ENCODE data around the gene USP24. TPM values are rescaled to one million over a fixed set of nuclear protein-coding genes. Genes with fewer than 3 reads are reported as not detected.

USP24 gene
- total and polyA plus RNA-seq, 2 donors (not counting 3 experiments of a cell fraction or from before 2014, with no cell fraction given): 8.2 to 30.0 TPM

DNA sequence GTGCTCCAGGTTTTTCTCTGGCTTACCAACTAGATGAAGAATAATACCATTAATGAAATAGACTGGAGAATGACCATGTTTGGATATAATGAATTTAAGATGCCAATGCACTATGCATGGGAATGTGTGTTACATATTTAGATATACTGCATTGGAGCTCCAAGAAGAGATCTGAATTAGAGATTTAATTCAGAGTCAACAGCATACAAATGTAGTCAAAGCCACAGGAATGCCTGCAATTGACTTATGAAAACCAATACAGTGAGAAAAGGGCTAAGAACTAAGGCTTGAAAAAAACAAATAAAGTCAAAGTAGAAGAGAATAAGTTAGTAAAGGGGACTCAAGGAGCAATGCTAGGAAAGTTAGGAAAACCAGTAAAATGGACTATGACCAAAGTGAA, 59.1 kb downstream of the USP24 start:
- no peak for TF ChIP-seq POLR2AphosphoS5 (IDR thresholded peaks at IDR 0.05; ENCODE audit: insufficient read depth, low read depth, low read length)
- TF ChIP-seq JUN (IDR thresholded peaks at IDR 0.05; ENCODE audit: borderline replicate concordance, insufficient read depth, insufficient read length, low read depth): no peak
- TF ChIP-seq EZH2 (IDR thresholded peaks at IDR 0.05; ENCODE audit: borderline replicate concordance, low read depth, low read length, severe bottlenecking): no peak
- TF ChIP-seq, protein P1, sequence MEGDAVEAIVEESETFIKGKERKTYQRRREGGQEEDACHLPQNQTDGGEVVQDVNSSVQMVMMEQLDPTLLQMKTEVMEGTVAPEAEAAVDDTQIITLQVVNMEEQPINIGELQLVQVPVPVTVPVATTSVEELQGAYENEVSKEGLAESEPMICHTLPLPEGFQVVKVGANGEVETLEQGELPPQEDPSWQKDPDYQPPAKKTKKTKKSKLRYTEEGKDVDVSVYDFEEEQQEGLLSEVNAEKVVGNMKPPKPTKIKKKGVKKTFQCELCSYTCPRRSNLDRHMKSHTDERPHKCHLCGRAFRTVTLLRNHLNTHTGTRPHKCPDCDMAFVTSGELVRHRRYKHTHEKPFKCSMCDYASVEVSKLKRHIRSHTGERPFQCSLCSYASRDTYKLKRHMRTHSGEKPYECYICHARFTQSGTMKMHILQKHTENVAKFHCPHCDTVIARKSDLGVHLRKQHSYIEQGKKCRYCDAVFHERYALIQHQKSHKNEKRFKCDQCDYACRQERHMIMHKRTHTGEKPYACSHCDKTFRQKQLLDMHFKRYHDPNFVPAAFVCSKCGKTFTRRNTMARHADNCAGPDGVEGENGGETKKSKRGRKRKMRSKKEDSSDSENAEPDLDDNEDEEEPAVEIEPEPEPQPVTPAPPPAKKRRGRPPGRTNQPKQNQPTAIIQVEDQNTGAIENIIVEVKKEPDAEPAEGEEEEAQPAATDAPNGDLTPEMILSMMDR (IDR thresholded peaks at IDR 0.05; ENCODE audit: extremely low read depth in 1 of 2, insufficient read depth in 1 of 2, low read depth in 1 of 2, low read length in 2 of 2): no peak
- no peak for TF ChIP-seq GATA2 (IDR thresholded peaks at IDR 0.05; ENCODE audit: insufficient read depth, insufficient read length, low read depth, low read length)
- no peak for TF ChIP-seq FOS (IDR thresholded peaks at IDR 0.05; ENCODE audit: borderline replicate concordance, insufficient read depth, low read length)
- Histone ChIP-seq H3K27ac (ENCODE audit: insufficient read depth, low read depth, low read length) (no peak overlapping the region), H3K79me2 (ENCODE audit: control insufficient read depth, insufficient read depth, low read length) (no peaks in the 10 kb centered on the region), H2AFZ (ENCODE audit: low read depth, low read length) (no peak overlapping the region), H3K9ac (replicated peaks; ENCODE audit: extremely low read depth, insufficient read depth, low read length) (no peak overlapping the region), H3K9me3 (replicated peaks; ENCODE audit: control insufficient read depth, insufficient read depth, low read length) (no peaks in the 10 kb centered on the region), H3K4me3 (replicated peaks in 1 of 3; ENCODE audit: insufficient read depth in 1 of 3, low read depth in 1 of 3, low read length in 3 of 3) (no peak overlapping the region), H3K4me1 (ENCODE audit: control insufficient read depth, extremely low read depth, insufficient read depth, low read length) (no peaks in the 10 kb centered on the region), H3K27me3 (ENCODE audit: control insufficient read depth in 2 of 2, insufficient read depth in 2 of 2, low read length in 2 of 2) (no peaks in the 10 kb centered on the region), H3K4me2 (ENCODE audit: insufficient read depth, low read length) (no peak overlapping the region), H3K36me3 (ENCODE audit: control insufficient read depth in 2 of 2, extremely low read depth in 1 of 2, insufficient read depth in 2 of 2, low read length in 2 of 2) (peaks cover 5 to 11% of the 10 kb centered on the region in 2 experiments), H3K9me1 (replicated peaks; ENCODE audit: control insufficient read depth, extremely low read depth, insufficient read depth, low read length) (no peaks in the 10 kb centered on the region), H4K20me1 (replicated peaks; ENCODE audit: control insufficient read depth, extremely low read depth, insufficient read depth, low read length) (no peaks in the 10 kb centered on the region)
- FAIRE-seq (no peak), DNase-seq (ENCODE audit: low read depth, low spot score) (no peak)
- intact Hi-C loops (cut with micrococcal nuclease) (no loop called here), dilution Hi-C loops (cut with MboI; ENCODE audit: extremely low pct_ligation_motif_present, low sequenced_read_pairs) (no loop called here)
- POLR2A ChIA-PET: no interaction called here
- BruUV-seq (replicated peaks): no TSS peak
- CTCF ChIA-PET: no interaction called here

All from endothelial cell of umbilical vein (primary cell).